HepG2 (cell line): Measurements from ENCODE around the gene ANKIB1. TPM values are rescaled to one million over a fixed set of nuclear protein-coding genes. Genes with fewer than 3 reads are reported as not detected.

ENCODE experiments used
- CENPT ChIP-seq: sonication (generic); formaldehyde crosslinking; IDR thresholded peaks from 2 replicates; pipeline ENCODE4 v1.8.0; 2022; ENCODE audit warnings: low read depth, mild to moderate bottlenecking, moderate library complexity, missing genetic modification reagents
- ERF ChIP-seq: IDR thresholded peaks from 2 replicates; pipeline ENCODE4 v1.6.1; 2018; ENCODE audit warnings: missing biosample characterization, missing genetic modification reagents
- FOXM1 ChIP-seq: sonication (generic); formaldehyde crosslinking; IDR thresholded peaks from 2 replicates; pipeline ENCODE4 v1.5.0; 2020; ENCODE audit warnings: missing genetic modification reagents
- HHEX ChIP-seq: IDR thresholded peaks from 2 replicates; pipeline ENCODE4 v1.6.1; 2016; ENCODE audit warnings: control low read depth
- KDM3A ChIP-seq: IDR thresholded peaks from 2 replicates; pipeline ENCODE4 v1.6.1; 2018; ENCODE audit warnings: low read depth, missing compliant biosample characterization
- RBAK ChIP-seq: sonication (generic); formaldehyde crosslinking; IDR thresholded peaks from 2 replicates; pipeline ENCODE4 v1.5.1; 2020; ENCODE audit warnings: mild to moderate bottlenecking, missing genetic modification reagents
- SATB2 ChIP-seq: sonication (generic); formaldehyde crosslinking; IDR thresholded peaks from 2 replicates; pipeline ENCODE4 v1.5.0; 2020; ENCODE audit warnings: missing genetic modification reagents
- SNAPC4 ChIP-seq: sonication (generic); formaldehyde crosslinking; IDR thresholded peaks from 2 replicates; pipeline ENCODE4 v1.4.0; 2020; ENCODE audit warnings: mild to moderate bottlenecking, missing genetic modification reagents
- SNRNP70 ChIP-seq: fragments of 200-400 bp; formaldehyde crosslinking; IDR thresholded peaks from 2 replicates; pipeline ENCODE4 v1.6.1; 2017; ENCODE audit warnings: mild to moderate bottlenecking, low read depth, low read length, moderate library complexity
- ZNF3 ChIP-seq: IDR thresholded peaks from 2 replicates; pipeline ENCODE4 v1.7.0; 2017; ENCODE audit warnings: inconsistent platforms
- ZNF652 ChIP-seq: IDR thresholded peaks from 2 replicates; pipeline ENCODE4 v1.6.1; 2016; ENCODE audit warnings: low read depth, borderline replicate concordance
- ZNF816 ChIP-seq: sonication (generic); formaldehyde crosslinking; IDR thresholded peaks from 2 replicates; pipeline ENCODE4 v1.8.0; 2022; ENCODE audit warnings: missing genetic modification reagents, mild to moderate bottlenecking, borderline replicate concordance
- polyA plus RNA-seq, 8 experiments: library from polyadenylated mRNA; depleted of rRNA in 3 of 8; stranded (reverse) in 7 of 8; unstranded in 1 of 8; fragments of >200 nt; fragmentation: Illumina TruSeq in 4 of 8; extraction: Trizol in 4 of 8; gene quantifications; 2 replicates each; pipeline versions ENCODE4 v1.2.1 to v1.2.3, GENCODE V29; 2011 to 2016; ENCODE audit warnings: low read depth in 4 of 8, missing spikeins in 1 of 8, mixed read lengths in 1 of 8; ENCODE audit not compliant: insufficient read depth in 1 of 8
- total RNA-seq, 5 experiments: library from RNA; depleted of rRNA; stranded (reverse); fragments of >200 nt; fragmentation: Illumina TruSeq; extraction: Trizol; gene quantifications; 2 replicates each; pipeline ENCODE4 v1.2.3, GENCODE V29; 2016; ENCODE audit warnings: low read depth in 1 of 5
- TF ChIP-seq, protein P1 (sequence below): sonication (generic); formaldehyde crosslinking; IDR thresholded peaks from 2 replicates; pipeline ENCODE4 v1.4.0; 2020; ENCODE audit warnings: missing genetic modification reagents
- TF ChIP-seq, protein P2 (sequence below): sonication (generic); formaldehyde crosslinking; IDR thresholded peaks from 2 replicates; pipeline ENCODE4 v1.8.1; 2023; ENCODE audit warnings: missing genetic modification reagents, mild to moderate bottlenecking, borderline replicate concordance
- TF ChIP-seq, protein P3 (sequence below): sonication (generic); formaldehyde crosslinking; IDR thresholded peaks from 2 replicates; pipeline ENCODE4 v1.5.0; 2020; ENCODE audit warnings: missing genetic modification reagents
- TF ChIP-seq, protein P4 (sequence below): sonication (generic); formaldehyde crosslinking; conservative IDR thresholded peaks from 2 replicates; pipeline ENCODE4 v1.4.0; 2020; ENCODE audit warnings: mild to moderate bottlenecking, missing genetic modification reagents, moderate library complexity
- TF ChIP-seq, protein P5 (sequence below): sonication (generic); formaldehyde crosslinking; IDR thresholded peaks from 2 replicates; pipeline ENCODE4 v1.4.0; 2020; ENCODE audit warnings: mild to moderate bottlenecking, missing genetic modification reagents

The ANKIB1 gene
- total and polyA plus RNA-seq, 2 of the 13 experiments (the other 11 are each of a cell fraction or from before 2014, with no cell fraction given) = 28.7 to 29.6 TPM

GRCh38 chr7:92245487-92246359 lies at the start of gene ANKIB1, which contains the start of gene KRIT1 (continued):
- TF ChIP-seq, protein P1, sequence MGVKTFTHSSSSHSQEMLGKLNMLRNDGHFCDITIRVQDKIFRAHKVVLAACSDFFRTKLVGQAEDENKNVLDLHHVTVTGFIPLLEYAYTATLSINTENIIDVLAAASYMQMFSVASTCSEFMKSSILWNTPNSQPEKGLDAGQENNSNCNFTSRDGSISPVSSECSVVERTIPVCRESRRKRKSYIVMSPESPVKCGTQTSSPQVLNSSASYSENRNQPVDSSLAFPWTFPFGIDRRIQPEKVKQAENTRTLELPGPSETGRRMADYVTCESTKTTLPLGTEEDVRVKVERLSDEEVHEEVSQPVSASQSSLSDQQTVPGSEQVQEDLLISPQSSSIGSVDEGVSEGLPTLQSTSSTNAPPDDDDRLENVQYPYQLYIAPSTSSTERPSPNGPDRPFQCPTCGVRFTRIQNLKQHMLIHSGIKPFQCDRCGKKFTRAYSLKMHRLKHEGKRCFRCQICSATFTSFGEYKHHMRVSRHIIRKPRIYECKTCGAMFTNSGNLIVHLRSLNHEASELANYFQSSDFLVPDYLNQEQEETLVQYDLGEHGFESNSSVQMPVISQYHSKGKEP (CRISPR knock-in tag) = no peak
- TF ChIP-seq ERF (CRISPR knock-in tag) (no peak), SNAPC4 (CRISPR knock-in tag) (peak; percentile 24; the same call in 1 of the 2 replicates), ZNF816 (CRISPR knock-in tag) (0 out of 2 replicates have a peak, but pooled peaks have one; percentile 58), FOXM1 (CRISPR knock-in tag) (no peak; the same call in 1 of the 2 replicates), ZNF652 (no peak), KDM3A (CRISPR knock-in tag) (no peak), SNRNP70 (no peak), SATB2 (CRISPR knock-in tag) (0 out of 2 replicates have a peak, but pooled peaks have one; percentile 25), CENPT (CRISPR knock-in tag) (no peak), HHEX (CRISPR knock-in tag) (no peak), RBAK (no peak), ZNF3 (CRISPR knock-in tag) (no peak)
- TF ChIP-seq, protein P2, sequence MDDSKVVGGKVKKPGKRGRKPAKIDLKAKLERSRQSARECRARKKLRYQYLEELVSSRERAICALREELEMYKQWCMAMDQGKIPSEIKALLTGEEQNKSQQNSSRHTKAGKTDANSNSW (CRISPR knock-in tag) = no peak
- TF ChIP-seq, protein P3, sequence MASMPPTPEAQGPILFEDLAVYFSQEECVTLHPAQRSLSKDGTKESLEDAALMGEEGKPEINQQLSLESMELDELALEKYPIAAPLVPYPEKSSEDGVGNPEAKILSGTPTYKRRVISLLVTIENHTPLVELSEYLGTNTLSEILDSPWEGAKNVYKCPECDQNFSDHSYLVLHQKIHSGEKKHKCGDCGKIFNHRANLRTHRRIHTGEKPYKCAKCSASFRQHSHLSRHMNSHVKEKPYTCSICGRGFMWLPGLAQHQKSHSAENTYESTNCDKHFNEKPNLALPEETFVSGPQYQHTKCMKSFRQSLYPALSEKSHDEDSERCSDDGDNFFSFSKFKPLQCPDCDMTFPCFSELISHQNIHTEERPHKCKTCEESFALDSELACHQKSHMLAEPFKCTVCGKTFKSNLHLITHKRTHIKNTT (CRISPR knock-in tag) = no peak
- TF ChIP-seq, protein P4, sequence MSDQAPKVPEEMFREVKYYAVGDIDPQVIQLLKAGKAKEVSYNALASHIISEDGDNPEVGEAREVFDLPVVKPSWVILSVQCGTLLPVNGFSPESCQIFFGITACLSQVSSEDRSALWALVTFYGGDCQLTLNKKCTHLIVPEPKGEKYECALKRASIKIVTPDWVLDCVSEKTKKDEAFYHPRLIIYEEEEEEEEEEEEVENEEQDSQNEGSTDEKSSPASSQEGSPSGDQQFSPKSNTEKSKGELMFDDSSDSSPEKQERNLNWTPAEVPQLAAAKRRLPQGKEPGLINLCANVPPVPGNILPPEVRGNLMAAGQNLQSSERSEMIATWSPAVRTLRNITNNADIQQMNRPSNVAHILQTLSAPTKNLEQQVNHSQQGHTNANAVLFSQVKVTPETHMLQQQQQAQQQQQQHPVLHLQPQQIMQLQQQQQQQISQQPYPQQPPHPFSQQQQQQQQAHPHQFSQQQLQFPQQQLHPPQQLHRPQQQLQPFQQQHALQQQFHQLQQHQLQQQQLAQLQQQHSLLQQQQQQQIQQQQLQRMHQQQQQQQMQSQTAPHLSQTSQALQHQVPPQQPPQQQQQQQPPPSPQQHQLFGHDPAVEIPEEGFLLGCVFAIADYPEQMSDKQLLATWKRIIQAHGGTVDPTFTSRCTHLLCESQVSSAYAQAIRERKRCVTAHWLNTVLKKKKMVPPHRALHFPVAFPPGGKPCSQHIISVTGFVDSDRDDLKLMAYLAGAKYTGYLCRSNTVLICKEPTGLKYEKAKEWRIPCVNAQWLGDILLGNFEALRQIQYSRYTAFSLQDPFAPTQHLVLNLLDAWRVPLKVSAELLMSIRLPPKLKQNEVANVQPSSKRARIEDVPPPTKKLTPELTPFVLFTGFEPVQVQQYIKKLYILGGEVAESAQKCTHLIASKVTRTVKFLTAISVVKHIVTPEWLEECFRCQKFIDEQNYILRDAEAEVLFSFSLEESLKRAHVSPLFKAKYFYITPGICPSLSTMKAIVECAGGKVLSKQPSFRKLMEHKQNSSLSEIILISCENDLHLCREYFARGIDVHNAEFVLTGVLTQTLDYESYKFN (CRISPR knock-in tag) = no peak
- TF ChIP-seq, protein P5, sequence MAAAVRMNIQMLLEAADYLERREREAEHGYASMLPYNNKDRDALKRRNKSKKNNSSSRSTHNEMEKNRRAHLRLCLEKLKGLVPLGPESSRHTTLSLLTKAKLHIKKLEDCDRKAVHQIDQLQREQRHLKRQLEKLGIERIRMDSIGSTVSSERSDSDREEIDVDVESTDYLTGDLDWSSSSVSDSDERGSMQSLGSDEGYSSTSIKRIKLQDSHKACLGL (CRISPR knock-in tag) = peak; percentile 22; the same call in 1 of the 2 replicates
